Gastroesophageal sphincter (tissue), 3 donors: Measurements from ENCODE around the gene ZBTB32.

ENCODE experiments used
- CTCF ChIP-seq, 4 experiments: fragments of 200-600 bp in 2 of 4; fragments of 450-650 bp in 2 of 4; sonication (generic) in 1 of 4; IDR thresholded peaks; one replicate each; pipeline ENCODE4 v1.5.1; 2017 to 2019; ENCODE audit warnings: antibody characterized with exemption in 4 of 4, mild to moderate bottlenecking in 2 of 4, moderate library complexity in 2 of 4
- EP300 ChIP-seq: sonication (generic); formaldehyde crosslinking; IDR thresholded peaks from one replicate; pipeline ENCODE4 v1.6.1; 2017; ENCODE audit warnings: antibody characterized with exemption, mild to moderate bottlenecking
- POLR2A ChIP-seq, 2 donors: fragments of 450-650 bp; IDR thresholded peaks; one replicate each; pipeline ENCODE4 v1.6.1; 2017; ENCODE audit warnings: antibody characterized with exemption in 2 of 2, mild to moderate bottlenecking in 2 of 2, moderate library complexity in 1 of 2
- POLR2AphosphoS5 ChIP-seq: sonication (generic); formaldehyde crosslinking; IDR thresholded peaks from one replicate; pipeline ENCODE4 v1.6.1; 2017; ENCODE audit warnings: antibody characterized with exemption

- TF ChIP-seq POLR2AphosphoS5: no peak
- TF ChIP-seq POLR2A (IDR thresholded peaks at IDR 0.05): no peak
- no peak for TF ChIP-seq CTCF (IDR thresholded peaks at IDR 0.05)
- TF ChIP-seq EP300: no peak
These were observed 34.4 kb upstream of the ZBTB32 start for GRCh38 chr19:35669974-35670373.
